Nucleus accumbens (tissue), 56 donors: Measurements from ENCODE around the gene EPHA4.
A peak's percentile ranks its signal among the peaks of the same experiment; 100 is the strongest.

ENCODE experiments used
- DNase-seq, 56 donors: peaks; one replicate each; lab custom pipeline; 2025; lab: John Stamatoyannopoulos, UW

The EPHA4 gene

DNA sequence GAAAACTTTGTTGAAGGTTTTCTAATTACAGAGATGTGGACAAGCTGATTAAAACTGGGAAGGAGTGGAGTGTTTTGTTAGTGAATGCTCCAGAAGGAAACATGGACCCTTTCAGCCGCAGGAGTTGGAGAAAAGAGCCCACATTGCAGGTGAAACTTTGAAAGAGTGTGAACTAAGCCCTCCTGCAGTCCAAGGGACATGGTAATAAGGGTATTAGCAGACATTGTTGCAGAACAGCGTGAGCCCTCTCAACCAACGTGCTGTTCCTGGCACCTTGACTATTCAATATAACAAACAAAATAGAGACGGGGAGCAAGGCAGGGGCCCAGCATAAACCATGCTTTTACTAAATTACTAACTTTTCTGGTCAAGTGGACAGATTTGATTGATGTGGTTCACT, 122.7 kb downstream of the EPHA4 start:
- no peak for DNase-seq

DNA sequence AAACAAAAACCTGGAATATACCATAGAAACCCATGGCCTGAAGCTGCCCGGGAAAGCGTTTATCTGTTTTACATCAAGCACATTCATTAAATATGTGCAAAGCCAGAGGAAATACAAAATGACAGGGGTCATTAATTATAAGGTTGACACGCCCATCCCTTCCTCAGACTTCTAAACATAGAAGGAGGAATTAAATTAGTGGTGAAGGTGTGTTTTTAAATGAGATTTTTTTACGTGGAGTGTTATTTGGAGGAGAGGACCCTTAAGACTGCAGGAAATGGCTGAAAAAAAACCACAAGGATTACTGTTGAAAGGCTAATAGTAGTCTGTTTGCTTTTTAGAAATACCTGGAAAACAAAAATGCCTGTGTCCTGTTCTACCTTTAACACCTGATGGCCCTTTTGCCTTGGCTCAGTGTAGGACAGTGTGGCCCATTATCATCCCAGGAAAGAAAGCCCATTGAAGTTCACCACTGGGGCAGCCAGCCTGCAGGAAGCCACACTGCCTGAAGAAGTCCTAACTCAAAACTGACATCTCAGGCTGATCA, 123.2 kb downstream of the EPHA4 start:
- no peak for DNase-seq

DNA sequence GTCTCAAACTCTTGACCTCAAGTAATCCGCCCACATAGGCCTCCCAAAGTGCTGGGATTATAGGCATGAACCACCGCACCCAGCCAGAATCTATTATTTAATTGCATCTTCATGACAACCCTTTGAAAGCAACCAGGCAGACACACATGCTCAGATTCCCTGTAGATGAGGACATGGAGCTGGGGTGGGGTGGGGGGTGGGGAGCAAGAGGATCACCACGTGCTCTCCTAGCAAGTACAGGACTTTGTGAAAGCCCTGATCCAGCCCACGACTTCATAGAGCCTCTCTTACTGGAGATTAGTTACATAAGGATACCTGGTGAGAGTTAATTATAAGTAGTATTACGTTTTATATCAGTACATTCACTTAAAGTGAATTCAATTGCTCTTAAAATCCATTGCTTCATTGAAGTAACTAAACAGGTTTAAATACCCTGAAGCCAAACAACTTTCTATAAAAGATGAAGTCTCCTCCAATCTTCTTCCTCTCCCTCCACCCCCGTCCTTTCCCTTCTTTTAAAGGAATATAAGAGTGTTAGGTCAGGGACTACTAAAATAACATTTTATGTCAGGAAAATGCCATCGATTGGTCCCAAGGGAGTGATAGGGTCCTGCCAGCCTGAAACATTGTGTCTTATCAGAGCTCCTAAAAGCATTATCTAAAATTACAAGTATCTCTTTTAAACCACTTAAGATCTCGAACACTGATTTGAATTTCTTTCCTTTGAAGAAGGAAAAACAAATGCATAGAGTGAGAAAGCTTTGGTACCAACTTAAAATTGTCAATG, 123.9 kb downstream of the EPHA4 start:
- DNase-seq: no peak

DNA sequence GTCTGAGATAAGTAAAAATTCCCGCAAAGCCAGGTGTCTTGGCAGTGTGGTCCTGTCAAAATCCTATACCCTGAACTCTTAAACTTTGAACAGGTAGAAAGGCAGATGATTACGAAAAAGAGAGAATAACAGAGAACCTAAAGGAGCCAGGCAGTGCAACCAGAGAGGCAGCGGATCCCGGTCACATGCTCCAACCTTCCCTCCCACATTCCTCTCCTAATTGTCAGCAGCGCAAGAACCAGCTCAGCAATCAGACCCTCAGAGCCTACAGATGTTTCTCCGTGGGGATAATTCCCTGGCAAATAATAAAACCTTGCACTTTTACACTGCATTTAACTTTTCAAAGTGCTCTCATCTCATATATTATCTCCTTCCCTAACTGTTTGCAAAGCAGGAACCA, 124.8 kb downstream of the EPHA4 start:
- DNase-seq: no peak

DNA sequence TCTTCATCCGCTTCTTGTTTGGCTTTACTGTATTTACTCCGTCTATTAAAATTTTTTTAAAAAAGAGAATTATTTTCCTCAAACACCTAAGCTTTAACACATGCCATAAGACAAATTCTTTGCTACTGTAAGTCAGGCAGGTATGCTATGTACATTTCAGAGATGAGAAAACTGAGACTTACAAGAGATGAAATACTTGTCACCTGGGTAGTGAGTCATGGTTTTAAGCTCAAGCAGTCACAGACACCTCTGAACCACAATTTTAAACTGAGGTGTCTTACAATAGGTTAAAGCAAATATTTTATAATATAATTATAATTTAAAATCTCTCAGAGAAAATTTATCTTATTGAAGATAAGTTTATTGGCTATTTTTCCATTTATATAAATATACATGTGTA, 126.0 kb downstream of the EPHA4 start:
- DNase-seq: no peak

DNA sequence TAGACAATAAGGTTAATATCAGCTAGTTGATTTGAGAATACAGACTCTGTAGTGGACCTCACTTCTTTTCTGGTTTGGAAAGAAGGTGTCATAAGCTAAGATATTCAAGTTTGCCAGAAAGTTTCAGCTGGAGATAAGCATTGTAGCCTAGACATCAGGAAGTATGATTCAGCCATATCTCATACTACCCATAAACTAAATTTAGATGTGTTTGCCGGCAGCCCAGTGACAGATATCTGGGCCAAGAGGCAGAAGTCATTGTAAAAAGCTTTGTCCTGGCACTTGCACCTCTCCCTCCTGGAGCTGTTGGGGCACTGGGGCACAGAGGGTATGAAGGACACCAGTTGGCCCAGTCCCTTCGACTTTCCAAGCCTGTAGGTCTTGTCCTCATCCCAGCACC, 128.0 kb downstream of the EPHA4 start:
- no peak for DNase-seq

DNA sequence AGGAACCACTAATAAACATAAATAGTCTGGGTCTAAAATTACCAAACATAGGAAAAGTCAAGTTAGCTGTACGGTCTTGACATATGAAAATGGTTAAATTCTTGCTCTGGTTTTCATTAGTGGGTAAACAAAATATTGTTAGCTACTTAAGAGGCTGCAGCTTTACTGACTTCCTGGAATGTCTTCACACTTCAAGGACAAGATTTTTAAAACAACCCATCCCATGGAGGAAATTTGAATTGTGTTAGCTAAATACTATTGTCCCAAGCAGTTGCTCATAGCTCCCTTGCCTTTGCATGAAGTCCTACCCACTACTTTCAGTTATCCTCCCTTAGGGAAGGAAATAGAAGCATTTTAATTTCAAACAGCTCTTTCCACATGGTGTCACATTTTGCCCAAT, 128.5 kb downstream of the EPHA4 start:
- no peak for DNase-seq

DNA sequence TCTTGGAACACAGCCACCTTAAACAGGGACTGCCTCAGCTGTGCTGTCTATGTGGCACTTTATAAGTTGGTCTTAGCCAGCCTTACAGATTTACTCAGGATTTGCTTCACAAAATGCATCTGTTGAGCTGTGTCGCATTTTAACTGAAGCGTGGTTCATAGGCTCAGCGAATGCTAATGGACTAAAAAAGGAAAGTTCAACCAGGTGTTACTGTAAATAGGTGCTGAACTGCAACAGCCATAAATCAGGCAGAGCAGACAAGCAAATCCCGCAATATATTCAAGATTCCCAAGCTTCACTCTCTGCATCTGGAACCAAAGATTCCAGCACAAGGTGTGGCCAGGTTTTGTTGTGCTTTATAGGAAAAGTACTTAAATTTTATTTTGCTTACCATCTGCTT, 130.0 kb downstream of the EPHA4 start:
- no peak for DNase-seq

DNA sequence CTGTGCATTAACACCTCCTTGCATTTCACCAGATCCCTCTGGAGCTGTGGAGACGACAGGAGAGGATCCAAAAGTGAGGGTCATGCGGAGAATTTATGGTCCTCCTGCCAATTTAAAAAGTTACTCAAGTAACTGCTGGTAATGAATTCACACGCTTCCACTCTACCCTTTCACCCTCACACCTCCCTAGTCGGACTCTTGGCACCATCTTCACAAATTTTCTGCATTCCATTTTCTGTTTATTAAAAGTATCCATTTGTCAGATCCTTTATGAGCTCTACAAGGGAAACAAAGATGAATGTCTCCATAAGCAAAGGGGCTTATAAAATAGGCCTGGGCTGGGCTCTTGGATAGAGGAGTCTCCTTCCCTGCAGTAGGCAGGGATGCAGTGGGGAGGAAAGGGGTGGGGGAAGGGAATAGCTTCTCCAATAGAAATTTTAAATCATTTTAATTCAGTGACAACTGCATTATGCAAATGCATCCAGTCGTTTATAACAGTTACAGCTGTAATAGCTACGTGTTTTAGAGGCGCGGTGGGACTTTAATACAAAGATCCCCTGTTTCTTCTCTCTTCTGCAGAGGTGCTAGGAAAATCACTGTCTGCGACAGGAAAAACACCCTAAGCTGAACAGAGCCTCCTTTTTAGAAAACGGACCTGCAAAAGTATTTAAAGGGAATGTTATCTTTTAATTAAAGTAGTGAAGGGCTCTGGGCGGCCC, 132.2 kb downstream of the EPHA4 start:
- DNase-seq: no peak

DNA sequence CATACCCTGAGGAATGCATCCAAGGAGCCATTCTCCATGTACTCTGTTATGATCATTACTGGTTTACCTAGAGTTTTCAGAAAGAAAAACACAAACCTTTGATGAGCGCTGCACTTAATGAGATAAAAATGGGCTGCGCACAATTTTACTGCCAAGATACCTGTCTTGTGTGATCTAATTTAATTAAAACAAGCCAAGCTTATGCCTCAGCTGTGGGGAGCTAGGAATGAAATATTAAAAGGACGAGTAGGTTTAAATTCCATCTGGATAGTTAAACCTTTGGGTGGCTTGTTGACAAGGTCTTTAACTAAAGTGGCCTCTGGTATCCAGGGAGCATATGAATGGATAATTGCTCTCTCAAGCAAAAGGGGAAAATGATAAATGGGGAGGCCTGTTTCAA, 135.0 kb downstream of the EPHA4 start:
- DNase-seq: no peak

DNA sequence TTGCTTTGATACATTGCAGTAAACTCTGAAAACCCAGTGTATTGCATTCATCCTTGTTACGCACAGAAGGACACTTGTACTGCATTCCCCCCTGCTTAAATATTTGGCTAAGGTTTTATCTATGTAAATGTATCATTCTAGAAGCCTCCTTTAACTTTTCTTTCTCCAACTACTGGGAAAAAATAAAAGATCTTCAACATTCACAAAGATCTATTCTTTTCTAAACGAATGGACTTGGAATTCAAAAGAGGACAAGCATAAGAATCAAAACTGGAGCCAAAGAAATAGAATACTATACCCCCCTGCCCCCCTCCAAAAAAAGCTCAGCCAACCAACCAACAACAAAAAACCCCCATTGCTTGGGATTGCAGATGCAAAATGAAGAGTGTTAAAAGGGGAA, 136.9 kb downstream of the EPHA4 start:
- no peak for DNase-seq

DNA sequence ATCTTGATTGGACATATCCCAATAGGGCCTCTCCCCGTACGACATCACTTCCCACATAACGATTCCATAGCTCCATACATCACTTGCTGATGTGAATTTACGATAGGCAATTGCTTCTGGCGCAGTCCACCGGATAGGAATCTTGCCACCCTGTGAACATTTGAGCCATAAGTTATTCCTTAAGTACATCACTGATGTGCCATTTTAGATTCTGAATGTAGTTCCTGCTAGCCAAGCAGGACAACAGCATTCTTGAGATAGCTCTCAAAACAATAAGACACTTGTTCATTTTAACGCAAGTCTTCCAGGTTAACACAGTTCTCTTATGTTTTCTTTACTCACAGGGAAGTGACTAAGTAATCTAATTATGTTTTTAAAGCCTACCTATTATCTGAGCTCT, 138.0 kb downstream of the EPHA4 start:
- no peak for DNase-seq

DNA sequence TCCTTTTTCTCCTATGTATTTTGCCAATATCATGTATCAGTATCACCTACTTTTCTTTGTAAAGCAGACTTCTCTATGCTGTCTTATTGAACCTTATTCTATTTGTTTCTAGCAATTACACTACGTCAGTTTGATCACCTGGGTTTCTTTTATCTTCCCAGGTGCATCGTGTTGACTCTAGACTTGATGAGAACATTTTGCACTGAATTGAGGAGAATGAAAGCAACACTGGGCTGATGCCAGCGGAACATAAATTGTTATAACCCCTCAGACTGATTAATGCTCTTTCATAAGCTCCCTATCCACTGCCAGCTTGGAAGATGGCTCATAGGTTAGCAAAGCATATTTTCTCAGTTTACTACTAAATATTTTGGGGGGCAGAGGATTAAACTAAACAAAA, 140.6 kb downstream of the EPHA4 start:
- DNase-seq: no peak

DNA sequence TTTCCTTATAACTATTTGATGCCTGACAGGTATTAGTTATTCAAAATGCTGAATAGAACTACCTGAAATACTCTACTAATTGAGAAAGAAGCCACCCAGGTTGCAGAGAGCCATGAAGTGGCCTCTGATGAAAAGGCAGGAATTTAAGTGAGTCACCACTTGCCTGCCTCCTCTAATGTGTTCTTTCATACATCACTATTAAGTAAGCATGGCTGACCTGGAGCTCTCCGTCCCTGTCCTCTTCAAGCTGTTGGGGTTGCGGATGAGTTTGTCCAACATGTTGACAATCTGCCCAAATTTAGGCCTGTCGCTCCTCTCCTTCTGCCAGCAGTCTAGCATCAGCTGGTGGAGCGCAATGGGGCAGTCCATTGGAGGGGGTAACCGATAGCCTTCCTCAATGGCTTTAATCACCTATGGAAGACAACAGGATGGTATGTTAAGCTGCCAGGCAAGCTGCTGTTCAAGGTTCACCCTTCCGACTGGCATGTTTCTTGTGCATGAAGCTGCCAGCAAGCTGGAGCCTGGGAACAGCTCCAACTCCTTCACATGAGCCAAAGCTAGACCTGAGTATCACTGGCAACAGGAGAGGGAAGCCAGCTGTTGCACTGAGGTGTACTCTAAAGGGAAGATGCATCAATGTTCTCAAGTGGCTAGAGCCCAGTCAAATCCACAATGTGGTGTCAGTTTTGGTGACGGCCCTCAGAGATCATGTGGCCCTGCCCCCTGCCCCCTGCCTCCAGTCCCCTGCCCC, 142.2 kb downstream of the EPHA4 start:
- DNase-seq: no peak

DNA sequence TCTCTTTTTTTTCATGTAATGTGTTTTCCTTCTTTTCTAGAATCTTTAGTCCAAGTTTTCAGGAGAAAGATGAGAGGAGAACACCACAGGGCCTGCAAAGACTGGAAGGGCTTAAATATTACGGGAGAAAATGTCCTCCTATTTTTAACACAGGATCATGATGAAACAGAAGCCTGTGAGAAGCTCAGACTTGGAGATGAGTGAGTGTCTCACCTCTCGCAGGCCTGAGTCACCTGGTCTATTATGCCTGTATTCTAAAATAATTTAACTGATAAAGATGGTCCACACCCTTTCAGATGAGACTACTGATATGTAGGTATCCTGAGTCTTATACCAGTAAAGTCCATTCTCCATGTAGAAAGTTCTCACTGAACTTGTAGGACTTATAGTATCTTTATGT, 143.2 kb downstream of the EPHA4 start:
- DNase-seq: no peak

DNA sequence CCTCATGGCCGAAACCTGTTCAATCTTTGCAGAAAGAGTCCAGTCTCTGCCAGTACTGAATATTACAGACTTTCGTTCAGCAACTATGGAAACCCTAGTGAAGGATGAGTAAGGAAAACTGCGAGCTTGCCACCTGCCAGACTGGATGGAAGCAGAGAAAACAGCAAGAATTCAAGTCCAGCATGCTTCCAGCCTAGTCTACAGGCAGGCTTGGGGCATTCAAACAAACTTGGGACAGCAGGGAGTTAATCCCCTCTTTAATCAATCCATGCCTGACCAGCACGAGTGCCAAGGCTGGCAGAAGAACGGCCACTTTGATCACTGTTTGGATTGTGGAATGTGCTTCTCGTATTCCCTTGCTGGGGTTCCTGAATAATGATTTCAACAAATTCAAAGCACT, 145.2 kb downstream of the EPHA4 start:
- peak in 15 of 56 donors; percentile 1 to 34 (median 8) for DNase-seq

DNA sequence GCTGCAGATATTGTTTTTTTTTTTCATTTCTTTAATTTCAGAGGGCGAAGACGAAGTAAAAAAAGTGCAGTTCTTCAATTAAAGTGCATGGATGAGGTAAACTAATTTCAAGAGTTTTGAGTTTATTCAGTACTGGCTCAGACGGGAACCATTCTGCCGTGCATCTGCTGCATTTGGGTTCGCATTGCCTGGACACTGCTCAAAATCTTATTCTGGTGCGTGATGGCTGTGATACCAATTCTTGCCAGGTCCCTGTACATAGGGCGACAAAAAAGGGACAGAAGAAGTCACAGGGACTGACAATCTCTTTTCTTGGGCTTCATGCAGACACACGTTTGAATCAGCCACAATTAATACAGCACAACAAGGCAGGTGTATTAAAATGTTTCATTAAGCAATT, 146.2 kb downstream of the EPHA4 start:
- DNase-seq: no peak

DNA sequence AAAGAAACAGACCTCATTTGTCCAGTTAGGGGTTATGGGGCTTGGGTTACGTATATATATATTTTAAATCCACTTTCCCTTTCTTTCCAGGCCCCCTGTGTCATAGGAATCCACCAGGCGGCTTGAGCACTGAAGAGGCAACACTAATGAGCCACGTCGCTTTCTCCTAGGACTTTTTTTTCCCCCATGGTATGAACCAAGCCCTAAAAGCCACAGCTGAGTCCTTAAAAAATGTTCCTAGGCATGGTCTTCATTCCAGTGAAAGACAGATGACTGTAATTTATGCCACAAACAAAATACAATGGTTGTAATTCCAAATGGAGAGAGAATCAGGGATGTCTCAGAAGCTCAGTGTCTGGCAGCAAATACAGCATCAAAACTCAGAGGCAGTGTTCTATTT, 146.8 kb downstream of the EPHA4 start:
- DNase-seq: no peak

DNA sequence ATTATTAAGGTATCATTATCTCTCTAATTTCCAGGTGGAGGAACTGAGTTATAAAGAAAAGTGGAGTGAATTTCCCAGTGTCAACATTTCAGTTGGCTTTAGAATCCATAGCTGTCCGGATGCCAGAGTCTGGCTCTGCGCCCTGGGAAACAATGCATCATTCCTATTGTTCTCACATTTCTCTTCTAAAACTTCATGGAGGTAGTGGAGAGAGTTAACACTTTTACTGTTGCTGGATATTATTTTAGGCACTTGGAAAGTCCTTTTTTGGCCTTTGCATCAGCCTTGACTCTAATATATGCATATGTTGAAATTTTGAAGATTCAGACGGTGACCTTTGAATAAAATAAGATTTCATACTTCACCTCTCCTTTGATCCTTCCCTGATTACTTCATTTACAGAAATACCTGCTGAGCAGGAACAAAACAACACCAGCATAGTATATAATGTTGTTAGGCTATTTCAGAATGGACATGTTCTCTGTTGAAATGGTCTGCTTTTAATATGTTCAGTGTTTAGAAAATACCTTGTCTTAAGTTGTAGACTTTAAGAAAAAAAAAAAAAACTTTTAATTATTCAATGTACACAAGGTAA, 148.8 kb downstream of the EPHA4 start:
- DNase-seq: no peak

DNA sequence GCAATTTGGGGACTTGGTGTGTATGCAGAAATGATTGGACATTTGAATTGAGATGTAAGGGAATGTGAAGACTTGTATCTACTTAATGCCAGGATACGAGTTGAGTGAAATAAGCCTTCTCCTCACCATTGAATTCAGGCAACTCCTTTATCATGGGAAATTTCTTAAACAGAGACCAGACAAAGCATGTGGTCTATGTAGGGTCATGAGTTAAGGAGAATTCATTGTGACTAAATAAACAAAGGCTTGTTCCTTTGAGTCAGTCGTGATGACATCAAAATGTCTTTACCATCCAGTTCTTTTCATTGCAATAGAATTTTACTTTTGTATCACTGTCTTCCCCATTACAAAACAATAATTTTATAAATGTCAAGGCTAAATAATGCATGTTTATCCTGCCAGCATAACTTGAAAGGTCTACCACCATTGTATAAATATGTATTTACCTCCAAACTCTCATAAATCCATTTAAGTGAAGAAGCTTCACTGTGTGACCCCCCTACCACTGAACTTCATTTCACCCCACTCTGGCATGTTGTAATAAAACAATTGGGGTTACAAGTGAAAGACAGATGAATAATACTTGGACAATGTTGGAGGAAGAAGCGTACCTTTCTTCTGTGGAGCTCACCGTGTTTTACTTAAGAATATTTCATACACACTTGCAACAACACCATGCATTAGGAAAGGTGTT, 149.4 kb downstream of the EPHA4 start:
- no peak for DNase-seq
